ENCODE data around the gene NEMF.
A peak's percentile ranks its signal among the peaks of the same experiment; 100 is the strongest.
"Not testable (repeated sequence)": the region's sequence is repeated elsewhere in the genome, so short reads cannot be mapped to it uniquely, and the experiment has no call there.

The NEMF gene

DNA sequence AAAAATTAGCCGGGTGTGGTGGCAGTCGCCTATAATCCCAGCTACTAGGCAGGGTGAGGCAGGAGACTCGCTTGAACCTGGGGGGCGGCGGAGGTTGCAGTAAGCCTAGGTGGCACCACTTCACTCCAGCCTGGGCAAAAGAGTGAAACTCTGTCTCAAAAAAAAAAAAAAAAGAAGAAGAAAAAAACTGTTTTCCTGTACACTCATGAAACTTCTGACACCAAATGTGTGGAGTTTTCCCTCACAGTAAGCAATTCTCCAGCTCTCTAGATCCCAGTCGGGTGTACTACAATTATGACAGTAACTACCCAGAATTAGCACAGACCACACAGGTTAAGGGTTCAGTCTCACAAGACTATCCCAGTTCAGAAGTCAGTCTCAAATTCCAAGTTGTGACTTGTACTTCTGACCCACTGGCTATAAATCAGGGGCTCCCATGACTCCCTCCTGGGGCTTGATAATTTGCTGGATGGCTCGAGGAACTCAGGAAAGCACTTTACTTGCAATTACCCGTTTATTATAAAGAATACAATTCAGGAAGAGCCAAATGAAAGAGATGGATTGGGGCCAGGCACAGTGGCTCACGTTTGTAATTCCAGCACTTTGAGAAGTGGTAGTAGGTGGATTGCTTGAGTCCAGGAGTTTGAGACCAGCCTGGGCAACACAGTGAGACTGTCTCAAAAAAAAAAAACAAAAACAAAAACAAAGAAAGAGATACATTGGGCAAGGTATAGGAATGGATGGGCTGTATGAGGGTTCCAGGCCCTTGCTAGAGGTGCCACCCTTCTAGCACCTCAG, 27.9 kb upstream of the NEMF start:
- H3K36me3 ChIP-seq (replicated peaks): no peaks in the 10 kb centered on the region
- H3K27me3 ChIP-seq (replicated peaks): no peaks in the 10 kb centered on the region
- in situ Hi-C loops (cut with HindIII; ENCODE audit: low pct_ligation_motif_present, low sequenced_read_pairs): no loop called here
- DNase-seq: no peak
- no peak overlapping the region for H3K4me3 ChIP-seq (ENCODE audit: low read depth, low read length)
- H3K27ac ChIP-seq: no peak overlapping the region
- TF ChIP-seq, protein P1, sequence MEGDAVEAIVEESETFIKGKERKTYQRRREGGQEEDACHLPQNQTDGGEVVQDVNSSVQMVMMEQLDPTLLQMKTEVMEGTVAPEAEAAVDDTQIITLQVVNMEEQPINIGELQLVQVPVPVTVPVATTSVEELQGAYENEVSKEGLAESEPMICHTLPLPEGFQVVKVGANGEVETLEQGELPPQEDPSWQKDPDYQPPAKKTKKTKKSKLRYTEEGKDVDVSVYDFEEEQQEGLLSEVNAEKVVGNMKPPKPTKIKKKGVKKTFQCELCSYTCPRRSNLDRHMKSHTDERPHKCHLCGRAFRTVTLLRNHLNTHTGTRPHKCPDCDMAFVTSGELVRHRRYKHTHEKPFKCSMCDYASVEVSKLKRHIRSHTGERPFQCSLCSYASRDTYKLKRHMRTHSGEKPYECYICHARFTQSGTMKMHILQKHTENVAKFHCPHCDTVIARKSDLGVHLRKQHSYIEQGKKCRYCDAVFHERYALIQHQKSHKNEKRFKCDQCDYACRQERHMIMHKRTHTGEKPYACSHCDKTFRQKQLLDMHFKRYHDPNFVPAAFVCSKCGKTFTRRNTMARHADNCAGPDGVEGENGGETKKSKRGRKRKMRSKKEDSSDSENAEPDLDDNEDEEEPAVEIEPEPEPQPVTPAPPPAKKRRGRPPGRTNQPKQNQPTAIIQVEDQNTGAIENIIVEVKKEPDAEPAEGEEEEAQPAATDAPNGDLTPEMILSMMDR (IDR thresholded peaks at IDR 0.05; ENCODE audit: low read depth, low read length, missing control alignments): no peak

DNA sequence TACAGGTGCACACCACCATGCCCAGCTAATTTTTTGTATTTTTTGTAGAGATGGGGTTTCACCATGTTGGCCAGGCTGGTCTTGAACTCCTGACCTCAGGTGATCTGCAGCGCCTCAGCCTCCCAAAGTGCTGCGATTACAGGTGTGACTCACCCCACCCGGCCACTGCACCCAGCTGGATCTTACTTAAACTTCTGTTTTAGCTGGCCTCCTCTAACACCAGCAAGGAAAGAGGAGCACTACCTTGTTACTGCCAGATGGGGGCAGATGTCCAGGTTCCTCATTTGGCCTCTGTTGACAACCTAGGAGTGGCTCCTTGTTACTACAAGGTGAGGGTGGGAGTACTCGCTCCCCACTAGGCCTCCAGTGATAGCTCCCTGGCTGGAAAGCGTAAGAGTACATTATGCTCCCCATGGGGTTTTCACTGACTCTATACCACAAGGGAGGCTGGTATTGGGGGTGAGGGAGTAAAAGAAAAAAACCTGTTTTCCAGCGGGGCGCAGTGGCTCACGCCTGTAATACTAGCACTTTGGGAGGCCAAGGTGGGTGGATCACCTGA, 27.1 kb upstream of the NEMF start:
- in situ Hi-C loops (cut with HindIII; ENCODE audit: low pct_ligation_motif_present, low sequenced_read_pairs): no loop called here
- TF ChIP-seq, protein P1 (IDR thresholded peaks at IDR 0.05; ENCODE audit: low read depth, low read length, missing control alignments): peak; percentile 86
- DNase-seq: peak; percentile 31
- Histone ChIP-seq H3K27me3 (replicated peaks) (no peaks in the 10 kb centered on the region), H3K36me3 (replicated peaks) (no peaks in the 10 kb centered on the region), H3K4me3 (ENCODE audit: low read depth, low read length) (no peak overlapping the region), H3K27ac (no peak overlapping the region)

DNA sequence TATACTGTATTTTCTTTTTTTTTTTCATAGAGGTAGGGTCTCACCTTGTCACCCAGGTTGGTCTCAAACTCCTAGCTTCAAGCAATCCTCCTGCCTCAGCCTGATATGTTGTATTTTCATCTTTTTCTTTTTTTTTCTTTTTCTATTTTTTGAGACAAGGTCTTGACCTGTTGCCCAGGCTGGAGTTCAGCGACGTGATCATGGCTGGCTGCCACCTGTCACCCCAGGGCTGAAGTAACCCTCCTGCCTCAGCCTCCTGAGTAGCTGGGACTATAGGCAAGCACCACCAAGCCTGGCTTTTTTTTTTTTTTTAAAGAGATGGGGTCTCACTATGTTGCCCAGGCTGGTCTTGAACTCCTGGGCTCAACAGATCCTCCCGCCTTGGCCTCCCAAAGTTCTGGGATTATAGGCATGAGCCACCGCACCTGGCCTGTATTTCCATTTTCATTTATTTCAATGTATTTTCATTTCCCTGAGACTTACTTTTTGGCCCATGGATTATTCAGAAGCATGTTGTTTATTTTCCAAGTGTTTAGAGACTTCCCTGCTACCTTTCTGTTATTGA, 24.1 kb upstream of the NEMF start:
- Histone ChIP-seq H3K27ac (no peak overlapping the region), H3K27me3 (replicated peaks) (no peaks in the 10 kb centered on the region), H3K4me3 (ENCODE audit: low read depth, low read length) (no peak overlapping the region), H3K36me3 (replicated peaks) (no peaks in the 10 kb centered on the region)
- no peak for DNase-seq
- in situ Hi-C loops (cut with HindIII; ENCODE audit: low pct_ligation_motif_present, low sequenced_read_pairs): no loop called here
- TF ChIP-seq, protein P1 (IDR thresholded peaks at IDR 0.05; ENCODE audit: low read depth, low read length, missing control alignments): no peak

DNA sequence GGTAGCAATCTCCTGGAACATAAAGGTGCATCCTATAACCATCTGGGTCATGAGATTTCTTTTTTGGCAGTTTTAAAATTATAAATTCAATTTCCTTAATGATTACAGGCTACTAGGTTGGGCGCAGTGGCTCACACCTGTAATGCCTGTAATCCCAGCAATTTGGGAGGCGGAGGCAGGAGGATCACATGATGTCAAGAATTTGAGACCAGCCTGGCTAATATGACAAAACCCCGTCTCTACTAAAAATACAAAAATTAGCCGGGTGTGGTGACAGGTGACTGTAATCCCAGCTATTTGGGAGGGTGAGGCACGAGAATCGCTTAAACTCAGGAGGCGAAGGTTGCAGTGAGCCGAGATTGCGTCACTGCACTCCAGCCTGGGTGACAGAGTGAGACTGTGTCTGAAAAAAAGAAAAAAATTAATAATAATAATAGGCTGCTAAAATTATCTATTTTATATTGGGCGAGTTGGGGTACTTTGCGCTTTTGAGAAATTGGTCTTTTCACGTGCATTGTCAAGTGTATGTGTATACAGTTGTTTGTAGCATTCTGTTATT, 23.1 kb upstream of the NEMF start:
- TF ChIP-seq, protein P1 (IDR thresholded peaks at IDR 0.05; ENCODE audit: low read depth, low read length, missing control alignments): no peak
- no peak for DNase-seq
- Histone ChIP-seq H3K36me3 (replicated peaks) (no peaks in the 10 kb centered on the region), H3K4me3 (ENCODE audit: low read depth, low read length) (no peak overlapping the region), H3K27me3 (replicated peaks) (no peaks in the 10 kb centered on the region), H3K27ac (no peak overlapping the region)
- in situ Hi-C loops (cut with HindIII; ENCODE audit: low pct_ligation_motif_present, low sequenced_read_pairs): no loop called here

DNA sequence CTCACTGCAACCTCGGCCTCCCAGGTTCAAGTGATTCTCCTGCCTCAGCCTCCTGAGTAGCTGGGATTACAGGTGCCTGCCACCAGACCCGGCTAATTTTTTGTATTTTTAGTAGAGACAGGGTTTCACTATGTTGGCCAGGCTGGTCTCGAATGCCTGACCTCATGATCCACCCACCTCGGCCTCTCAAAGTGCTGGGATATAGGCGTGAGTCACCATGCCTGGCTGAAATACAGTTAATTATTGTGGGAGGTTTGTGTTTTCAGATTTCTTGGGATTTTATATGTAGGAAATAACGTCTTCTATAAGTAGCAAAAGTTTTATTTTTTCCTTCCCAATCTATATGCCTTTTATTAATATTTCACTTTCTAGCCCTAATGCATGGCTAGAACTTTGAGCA, 21.0 kb upstream of the NEMF start:
- not testable (repeated sequence) for DNase-seq; H3K36me3 ChIP-seq (replicated peaks); H3K27ac ChIP-seq; H3K27me3 ChIP-seq (replicated peaks); H3K4me3 ChIP-seq (ENCODE audit: low read depth, low read length)
- in situ Hi-C loops (cut with HindIII; ENCODE audit: low pct_ligation_motif_present, low sequenced_read_pairs): loop anchor here (25.0 kb wide), 1 partner anchor 114 kb away; no protein-coding TSS in a partner anchor

DNA sequence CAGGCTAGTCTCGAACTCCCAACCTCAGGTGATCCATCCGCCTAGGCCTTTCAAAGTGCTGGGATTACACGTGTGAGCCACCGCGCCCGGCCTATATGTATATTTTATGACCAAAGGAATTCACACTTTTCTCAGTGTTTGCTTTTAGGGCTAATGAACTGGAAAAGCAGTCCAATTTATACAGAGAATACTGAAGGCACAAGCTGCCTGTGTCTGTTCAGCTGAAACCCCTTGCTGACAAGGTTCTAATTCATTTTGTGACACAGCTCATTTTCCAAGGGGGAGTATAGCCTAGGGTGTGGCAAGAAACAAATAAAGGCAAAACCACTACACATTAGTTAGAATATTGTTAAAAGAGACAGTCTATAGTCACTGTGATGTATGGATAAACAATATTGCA, 18.3 kb upstream of the NEMF start:
- Histone ChIP-seq H3K27ac (no peak overlapping the region), H3K36me3 (replicated peaks) (no peaks in the 10 kb centered on the region), H3K4me3 (ENCODE audit: low read depth, low read length) (no peak overlapping the region), H3K27me3 (replicated peaks) (no peaks in the 10 kb centered on the region)
- TF ChIP-seq, protein P1 (IDR thresholded peaks at IDR 0.05; ENCODE audit: low read depth, low read length, missing control alignments): no peak
- in situ Hi-C loops (cut with HindIII; ENCODE audit: low pct_ligation_motif_present, low sequenced_read_pairs): loop anchor here (25.0 kb wide), 1 partner anchor 116 kb away; no protein-coding TSS in a partner anchor
- DNase-seq: no peak
